ENCODE data around the gene MMEL1.

GRCh38 chr1:2588661-2589430 is 44.0 kb downstream of the MMEL1 start:
- TF ChIP-seq CTCF (IDR thresholded peaks at IDR 0.05) = no peak
- no peak for TF ChIP-seq POLR2AphosphoS5 (IDR thresholded peaks at IDR 0.05)
